HG03039 (cell line): Measurements from ENCODE around the gene UBP1.

ENCODE experiments used
- ATAC-seq: cut with Tn5 transposase; IDR thresholded peaks from one replicate; pipeline ENCODE4 v1.9.1; 2021; ENCODE audit warnings: mild to moderate bottlenecking, moderate library complexity; ENCODE audit not compliant: unreplicated experiment

UBP1 gene

GRCh38 chr3:33392144-33392543 is 48.1 kb downstream of the UBP1 start:
- no peak for ATAC-seq

- ATAC-seq, result no peak
These were observed 48.8 kb downstream of the UBP1 start for GRCh38 chr3:33391255-33391995.

GRCh38 chr3:33389908-33390307 is 50.3 kb downstream of the UBP1 start:
- ATAC-seq, result no peak

GRCh38 chr3:33388374-33389100 is 51.7 kb downstream of the UBP1 start:
- ATAC-seq, result no peak

- no peak for ATAC-seq
These were observed 53.6 kb downstream of the UBP1 start for GRCh38 chr3:33386631-33387030.

GRCh38 chr3:33385423-33385822 is 54.8 kb downstream of the UBP1 start:
- no peak for ATAC-seq

GRCh38 chr3:33383951-33384350 is 56.3 kb downstream of the UBP1 start:
- no peak for ATAC-seq

GRCh38 chr3:33380653-33381052 is 59.6 kb downstream of the UBP1 start:
- ATAC-seq, result no peak

- ATAC-seq, result no peak
These were observed 62.3 kb downstream of the UBP1 start for GRCh38 chr3:33377931-33378330.

- no peak for ATAC-seq
These were observed 62.7 kb downstream of the UBP1 start for GRCh38 chr3:33377489-33377888.

GRCh38 chr3:33373082-33373437 is 67.1 kb downstream of the UBP1 start:
- ATAC-seq, result no peak

GRCh38 chr3:33372218-33373081 is 67.8 kb downstream of the UBP1 start:
- ATAC-seq, result no peak

GRCh38 chr3:33364531-33365128 is 75.6 kb downstream of the UBP1 start:
- no peak for ATAC-seq

GRCh38 chr3:33364060-33364459 is 76.1 kb downstream of the UBP1 start:
- no peak for ATAC-seq

- ATAC-seq, result no peak
These were observed 76.9 kb downstream of the UBP1 start for GRCh38 chr3:33363113-33363800.

GRCh38 chr3:33360136-33360825 is 79.9 kb downstream of the UBP1 start:
- no peak for ATAC-seq

GRCh38 chr3:33358172-33358781 is 81.9 kb downstream of the UBP1 start:
- ATAC-seq, result no peak

GRCh38 chr3:33355611-33356010 is 84.6 kb downstream of the UBP1 start:
- ATAC-seq, result no peak

GRCh38 chr3:33339758-33340157 is 100.4 kb downstream of the UBP1 start:
- no peak for ATAC-seq
